Middle frontal gyrus (tissue), 1 donor: ENCODE data around the gene PFN3.
A peak's percentile ranks its signal among the peaks of the same experiment; 100 is the strongest.
"Not testable (repeated sequence)": the region's sequence is repeated elsewhere in the genome, so short reads cannot be mapped to it uniquely, and the experiment has no call there.

ENCODE experiments used
- DNase-seq: peaks from one replicate; pipeline ENCODE4 v3.0.0-alpha.2; 2015; ENCODE audit warnings: low spot score; ENCODE audit errors: extremely low spot score

PFN3 gene

GRCh38 chr5:177396807-177397206 lies 3.7 kb downstream of the PFN3 start:
- DNase-seq, result no peak

DNA sequence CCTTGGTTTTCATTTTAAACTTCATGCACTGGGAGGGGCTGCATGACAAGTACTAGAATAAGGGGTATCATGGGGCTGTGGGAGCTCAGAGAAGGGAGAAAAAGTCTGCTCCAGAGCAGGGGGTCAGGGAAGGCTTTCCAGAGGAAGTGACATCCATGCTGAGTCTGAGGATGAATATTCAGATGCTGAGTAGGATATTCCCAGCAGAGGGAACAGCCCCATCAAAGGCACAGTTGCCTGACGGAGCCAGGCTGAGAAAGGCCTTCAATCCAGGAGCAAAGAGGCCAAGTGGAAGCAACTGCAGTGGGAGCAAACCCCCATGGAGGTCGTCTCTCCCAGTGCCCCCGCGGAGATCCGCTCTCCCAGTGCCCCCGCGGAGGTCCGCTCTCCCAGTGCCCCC lies 4.4 kb downstream of the PFN3 start:
- DNase-seq, result no peak

DNA sequence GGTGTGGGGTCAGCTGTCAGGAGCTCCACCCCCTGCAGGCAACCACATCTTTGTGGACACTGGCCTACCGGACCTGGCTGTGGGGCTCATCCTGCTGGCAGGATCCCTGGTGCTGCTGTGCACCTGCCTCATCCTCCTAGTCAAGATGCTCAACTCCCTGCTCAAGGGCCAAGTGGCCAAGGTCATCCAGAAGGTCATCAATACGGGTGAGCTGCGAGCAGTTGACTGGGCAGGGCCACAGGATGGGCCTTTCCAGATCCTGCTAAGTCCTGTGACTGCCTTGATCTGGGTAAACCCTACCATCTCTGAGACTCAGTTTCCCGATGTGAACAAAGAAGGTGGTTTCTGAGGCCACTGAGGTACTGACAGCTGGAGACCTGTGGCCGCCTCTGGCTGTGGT lies 6.5 kb downstream of the PFN3 start:
- DNase-seq, result no peak

DNA sequence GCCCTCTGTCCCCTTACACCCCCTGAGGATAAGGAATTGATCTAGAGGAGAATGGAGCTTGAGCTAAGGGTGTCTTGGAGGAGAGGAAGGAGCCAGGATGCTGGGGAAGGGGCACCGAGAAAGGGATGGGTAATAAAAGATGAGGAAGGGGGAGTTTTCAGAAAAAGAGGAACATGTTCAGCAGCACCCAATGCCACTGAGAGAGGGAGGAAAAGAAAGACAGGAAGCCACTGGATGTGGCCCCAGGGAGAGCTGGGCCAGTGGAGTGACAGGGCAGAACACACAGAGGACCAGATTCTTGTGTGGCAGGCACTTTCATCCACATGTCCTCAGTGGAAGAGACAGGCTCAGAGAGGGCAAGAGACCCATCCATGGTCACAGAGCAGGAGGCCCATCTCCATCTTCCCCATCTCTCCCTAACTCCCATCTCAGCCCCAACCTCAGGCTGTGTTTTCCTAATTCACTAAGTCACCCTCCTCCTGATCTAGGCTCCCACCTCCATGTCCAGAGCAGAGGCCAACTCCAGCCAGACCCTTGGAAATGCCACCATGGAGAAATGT lies 7.2 kb downstream of the PFN3 start:
- DNase-seq, result no peak

DNA sequence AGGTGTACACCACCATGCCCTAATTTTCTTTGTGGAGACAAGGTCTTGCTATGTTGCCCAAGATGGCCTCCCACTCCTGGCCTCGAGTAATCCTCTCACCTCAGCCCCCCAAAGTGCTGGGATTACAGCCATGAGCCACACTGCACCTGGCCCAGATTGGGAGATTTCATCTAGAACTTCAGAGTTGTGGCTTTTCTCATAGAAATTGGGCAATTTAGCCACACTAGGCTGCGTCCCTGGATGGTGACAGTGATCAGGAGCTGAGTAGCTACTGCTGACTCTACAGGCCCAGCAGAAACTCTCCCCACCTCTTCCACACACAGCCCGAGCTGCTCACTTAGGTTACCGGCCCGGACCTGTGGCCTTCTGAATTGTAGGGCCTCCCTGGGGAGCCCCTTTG lies 7.7 kb downstream of the PFN3 start:
- no peak for DNase-seq

DNA sequence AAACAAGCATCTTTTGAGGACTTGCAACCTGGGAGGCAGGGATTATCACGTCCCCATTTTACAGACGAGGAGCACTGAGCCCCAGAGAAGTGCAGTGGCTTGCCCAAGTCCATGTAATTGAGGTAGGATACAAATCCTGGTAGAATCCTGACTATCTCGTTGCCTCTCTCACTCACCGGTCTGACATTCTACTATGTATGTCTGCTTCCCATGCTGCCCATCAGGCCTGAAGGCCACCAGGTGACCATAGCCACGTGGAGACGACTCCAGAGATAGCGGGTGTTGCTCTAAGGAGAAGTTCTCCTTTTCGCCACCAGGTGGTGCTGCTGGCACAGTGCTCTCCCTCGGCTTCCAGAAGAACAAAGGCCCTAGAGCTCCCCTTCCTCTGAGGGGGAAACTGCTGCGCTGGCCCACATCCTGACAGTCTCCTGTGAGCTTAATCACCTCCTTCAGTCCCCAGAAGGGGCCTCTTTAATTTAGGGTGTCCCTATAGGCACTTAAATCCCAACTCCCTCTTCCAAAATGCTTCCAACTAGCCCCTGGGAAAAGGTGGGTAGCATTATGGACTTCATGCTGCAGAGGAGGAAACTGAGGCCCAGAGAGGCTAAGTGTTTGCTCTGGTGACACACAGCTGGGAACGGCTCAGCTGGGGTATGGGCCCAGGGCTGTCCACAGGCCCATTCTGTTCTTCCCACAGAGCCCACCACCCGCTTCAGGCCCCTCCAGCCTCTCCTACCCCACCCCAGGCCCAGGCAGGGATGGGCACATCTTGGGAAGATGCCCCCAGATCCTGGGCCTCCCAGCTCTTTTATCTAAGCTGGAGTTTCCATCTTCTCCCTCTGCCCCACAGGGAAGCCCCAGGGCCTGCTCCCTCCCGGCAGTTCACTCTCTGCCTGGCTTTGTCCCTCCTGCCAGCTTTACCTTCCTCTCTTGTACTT lies 9.8 kb downstream of the PFN3 start:
- DNase-seq, result peak; percentile 56

GRCh38 chr5:177389241-177390169 lies 11.0 kb downstream of the PFN3 start:
- DNase-seq, result no peak

DNA sequence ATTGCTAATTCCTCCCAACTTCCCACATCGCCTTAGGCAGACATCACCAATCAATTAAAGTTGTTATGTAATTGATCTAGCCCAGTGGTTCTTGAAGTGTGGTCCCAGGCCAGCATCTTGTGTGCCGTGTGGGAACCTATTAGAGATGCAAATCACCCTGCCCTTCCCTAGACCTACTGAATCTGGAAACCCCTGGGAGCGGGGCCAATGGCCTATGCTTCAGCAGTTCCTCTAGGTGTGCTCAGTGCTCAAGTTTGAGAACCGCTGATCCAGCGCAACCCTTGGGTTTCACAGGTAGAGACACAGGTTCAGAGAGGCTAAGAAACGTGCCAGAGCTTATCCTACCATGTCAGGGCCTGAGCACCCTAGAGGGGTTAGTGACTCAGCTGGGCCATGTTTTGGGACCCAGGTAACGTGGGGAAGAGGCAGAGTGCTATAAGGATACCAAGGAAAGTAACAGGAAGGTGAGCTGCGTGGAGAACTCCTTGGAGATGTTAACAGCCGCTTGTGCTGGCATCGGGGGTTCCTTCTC lies 11.9 kb downstream of the PFN3 start:
- DNase-seq, result no peak

GRCh38 chr5:177387405-177387804 lies 13.1 kb downstream of the PFN3 start:
- DNase-seq, result no peak

- DNase-seq, result no peak
Measured at GRCh38 chr5:177386542-177386941, 13.9 kb downstream of the PFN3 start.

- no peak for DNase-seq
Measured at GRCh38 chr5:177385720-177386119, 14.7 kb downstream of the PFN3 start.

GRCh38 chr5:177384134-177384533 lies 16.3 kb downstream of the PFN3 start, which contains the start of gene SLC34A1:
Gene SLC34A1, plus strand, starts transcription at chr5:177384434. Its CDS starts 1,308 bp downstream, at chr5:177385742.
- no peak for DNase-seq

- DNase-seq, result no peak
Measured at GRCh38 chr5:177383181-177383580, 17.3 kb downstream of the PFN3 start.

DNA sequence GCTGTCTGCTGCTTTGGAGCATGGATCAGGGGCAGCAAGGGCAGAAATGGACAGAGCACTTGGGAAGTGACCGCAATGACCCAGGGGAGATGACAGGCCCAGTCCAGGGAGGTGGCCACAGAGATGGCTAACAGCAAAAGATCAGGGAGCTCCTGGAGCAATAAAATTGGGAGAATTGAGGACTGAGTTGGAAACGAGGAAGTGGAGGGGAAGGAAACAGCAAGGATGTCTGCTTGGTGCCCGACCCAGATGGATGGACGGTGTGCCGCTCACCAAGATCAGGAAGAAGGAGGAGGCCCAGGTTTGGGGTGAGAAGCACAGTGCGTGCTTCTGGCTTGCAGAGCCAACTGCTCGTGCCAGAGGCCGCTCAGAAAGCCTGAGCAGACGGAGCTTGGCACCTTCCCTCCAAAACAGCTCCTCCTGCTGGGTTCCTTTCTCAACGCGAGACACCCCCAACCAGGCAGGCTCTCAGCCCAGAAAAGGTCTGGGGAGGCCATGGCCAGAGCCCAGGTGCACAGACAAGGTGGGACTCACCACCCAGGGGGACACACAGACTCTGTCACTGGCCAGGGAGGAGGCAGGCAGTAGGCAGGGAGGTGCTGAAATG lies 17.9 kb downstream of the PFN3 start:
- DNase-seq, result no peak

GRCh38 chr5:177380805-177381126 lies 19.7 kb downstream of the PFN3 start:
- DNase-seq, result no peak

GRCh38 chr5:177378884-177379883 lies 21.3 kb downstream of the PFN3 start:
- DNase-seq, result no peak

GRCh38 chr5:177377851-177378776 lies 22.3 kb downstream of the PFN3 start:
- no peak for DNase-seq

DNA sequence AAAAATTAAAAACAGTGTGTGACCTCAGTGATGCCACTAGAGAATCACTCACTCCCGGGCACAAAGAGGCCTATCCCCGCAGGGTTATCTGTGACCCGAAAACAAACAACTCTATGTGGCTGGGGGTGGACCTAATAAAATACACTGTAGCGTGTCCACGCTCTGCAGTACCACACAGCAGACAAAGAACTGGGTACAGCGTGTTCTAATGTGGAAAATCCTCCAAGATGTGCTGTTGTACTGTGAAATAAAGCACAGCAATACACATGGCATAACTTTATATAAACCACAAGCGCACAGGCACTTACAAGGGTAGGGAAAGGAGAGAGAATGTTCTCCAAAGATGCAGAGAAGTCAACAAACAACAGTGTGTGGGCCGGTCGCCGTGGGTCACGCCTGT lies 24.4 kb downstream of the PFN3 start:
- no peak for DNase-seq

DNA sequence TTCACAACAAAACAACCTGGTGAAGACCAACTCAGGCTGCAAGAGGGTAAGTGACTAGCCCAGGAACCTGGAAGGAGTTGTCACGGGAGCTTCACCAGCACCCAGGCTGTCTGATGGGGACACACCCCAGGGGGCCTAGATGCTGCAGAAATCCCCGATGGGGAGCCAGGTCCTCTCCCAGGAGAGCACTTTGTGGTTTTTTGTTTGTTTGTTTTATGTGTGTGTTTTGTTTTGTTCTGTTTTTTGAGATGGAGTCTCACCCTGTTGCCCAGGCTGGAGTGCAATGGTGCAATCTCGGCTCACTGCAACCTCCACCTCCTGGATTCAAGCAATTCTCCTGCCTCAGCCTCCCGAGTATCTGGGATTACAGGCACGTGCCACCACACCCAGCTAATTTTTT lies 24.9 kb downstream of the PFN3 start:
- not testable (repeated sequence) for DNase-seq
